Liver (tissue), 3 donors: ENCODE results near the gene INPP4B.

ENCODE experiments used
- HNF4G ChIP-seq: IDR thresholded peaks from 2 replicates; pipeline ENCODE4 v1.6.1; 2016; ENCODE audit warnings: antibody characterized with exemption
- JUND ChIP-seq, 2 donors: IDR thresholded peaks; 2 replicates each; pipeline ENCODE4 v1.6.1; 2016; ENCODE audit warnings: antibody characterized with exemption in 2 of 2
- RAD21 ChIP-seq, 2 donors: IDR thresholded peaks; 2 replicates each; pipeline ENCODE4 v1.6.1; 2016; ENCODE audit warnings: antibody characterized with exemption in 2 of 2, mild to moderate bottlenecking in 2 of 2
- TF ChIP-seq, protein P1 (sequence below): fragments of 150-350 bp; IDR thresholded peaks from 2 replicates; pipeline ENCODE4 v1.5.1; 2017; ENCODE audit warnings: improper control_type of control experiment, low read depth, low read length; ENCODE audit not compliant: missing input control
- donor health status: healthy.
- donor health status: healthy.

DNA sequence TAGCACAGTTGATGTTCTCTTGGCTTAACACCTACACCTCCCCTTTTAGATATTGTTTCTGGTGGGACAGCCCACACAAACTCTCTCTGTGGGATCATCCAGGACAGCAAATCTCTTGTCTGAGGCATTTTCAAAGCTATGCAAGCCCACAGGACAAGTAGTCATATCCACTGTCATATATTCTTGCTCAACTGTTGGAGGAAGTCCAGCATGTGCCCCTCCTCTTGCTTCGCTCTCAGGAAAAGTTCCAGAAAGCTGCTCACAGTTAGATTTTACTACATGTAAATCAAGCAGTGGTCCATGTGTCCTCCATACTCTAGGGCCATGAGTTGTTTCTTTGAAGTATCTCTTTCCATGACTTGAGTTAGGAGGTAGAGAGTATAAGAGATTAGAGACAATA, 260.7 kb downstream of the INPP4B start:
- TF ChIP-seq, protein P1, sequence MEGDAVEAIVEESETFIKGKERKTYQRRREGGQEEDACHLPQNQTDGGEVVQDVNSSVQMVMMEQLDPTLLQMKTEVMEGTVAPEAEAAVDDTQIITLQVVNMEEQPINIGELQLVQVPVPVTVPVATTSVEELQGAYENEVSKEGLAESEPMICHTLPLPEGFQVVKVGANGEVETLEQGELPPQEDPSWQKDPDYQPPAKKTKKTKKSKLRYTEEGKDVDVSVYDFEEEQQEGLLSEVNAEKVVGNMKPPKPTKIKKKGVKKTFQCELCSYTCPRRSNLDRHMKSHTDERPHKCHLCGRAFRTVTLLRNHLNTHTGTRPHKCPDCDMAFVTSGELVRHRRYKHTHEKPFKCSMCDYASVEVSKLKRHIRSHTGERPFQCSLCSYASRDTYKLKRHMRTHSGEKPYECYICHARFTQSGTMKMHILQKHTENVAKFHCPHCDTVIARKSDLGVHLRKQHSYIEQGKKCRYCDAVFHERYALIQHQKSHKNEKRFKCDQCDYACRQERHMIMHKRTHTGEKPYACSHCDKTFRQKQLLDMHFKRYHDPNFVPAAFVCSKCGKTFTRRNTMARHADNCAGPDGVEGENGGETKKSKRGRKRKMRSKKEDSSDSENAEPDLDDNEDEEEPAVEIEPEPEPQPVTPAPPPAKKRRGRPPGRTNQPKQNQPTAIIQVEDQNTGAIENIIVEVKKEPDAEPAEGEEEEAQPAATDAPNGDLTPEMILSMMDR, result no peak
- TF ChIP-seq RAD21 (IDR thresholded peaks at IDR 0.05) (no peak), HNF4G (no peak), JUND (IDR thresholded peaks at IDR 0.05) (no peak)
